Keratinocyte (primary cell): ENCODE results near the gene NEURL4.

Experiments used
- CTCF ChIP-seq, 3 experiments: IDR thresholded peaks in 1 of 3; conservative IDR thresholded peaks in 1 of 3; optimal IDR thresholded peaks in 1 of 3; 2 replicates in 2 of 3; 3 replicates in 1 of 3; pipeline versions ENCODE3 to v1.5.1; 2011; ENCODE audit warnings: low read length in 3 of 3, mild to moderate bottlenecking in 3 of 3, moderate library complexity in 2 of 3, control low read depth in 1 of 3, inconsistent platforms in 1 of 3; ENCODE audit not compliant: insufficient read depth in 2 of 3; ENCODE audit errors: extremely low read depth in 1 of 3
- EZH2 ChIP-seq: IDR thresholded peaks from one replicate; pipeline ENCODE4 v1.6.1; 2012; ENCODE audit warnings: inconsistent platforms, mild to moderate bottlenecking, low read length, moderate library complexity

- TF ChIP-seq CTCF (optimal IDR thresholded peaks at IDR 0.05 in 1 of 3, IDR thresholded peaks at IDR 0.05 in 1 of 3, conservative IDR thresholded peaks at IDR 0.05 in 1 of 3; ENCODE audit: extremely low read depth in 1 of 3, insufficient read depth in 2 of 3, low read length in 3 of 3) (no peak), EZH2 (no peak)
Observed at GRCh38 chr17:7367083-7367482, 37.9 kb upstream of the NEURL4 start.
